Keratinocyte (primary cell): ENCODE results near the gene LSM3. TPM values are rescaled to one million over a fixed set of nuclear protein-coding genes. Genes with fewer than 3 reads are reported as not detected.

Experiments
- DNase-seq: peaks from one replicate; pipeline ENCODE4 v3.0.0-alpha.2; 2011; ENCODE audit warnings: low read depth, missing footprints, low spot score
- FAIRE-seq: peaks from 2 replicates; lab custom pipeline; 2011; peaks lifted over from hg19 to GRCh38; lab: Jason Lieb, UNC
- H2AFZ ChIP-seq: 2 replicates; pipeline ENCODE4 v1.6.0; 2012; ENCODE audit warnings: low read length, control low read depth, inconsistent platforms; ENCODE audit not compliant: control insufficient read depth
- H3K27ac ChIP-seq: 2 replicates; pipeline ENCODE4 v1.5.1; 2011; ENCODE audit warnings: low read length; ENCODE audit not compliant: control insufficient read depth, insufficient read depth
- H3K27me3 ChIP-seq: 3 replicates; pipeline ENCODE4 v1.6.0; 2011; ENCODE audit warnings: low read length; ENCODE audit not compliant: control insufficient read depth, insufficient read depth; ENCODE audit errors: extremely low read depth
- H3K36me3 ChIP-seq, 2 experiments: 2 replicates in 1 of 2; 3 replicates in 1 of 2; pipeline ENCODE4 v1.5.1; 2011; ENCODE audit warnings: low read length in 2 of 2, mild to moderate bottlenecking in 1 of 2; ENCODE audit not compliant: control insufficient read depth in 2 of 2, insufficient read depth in 2 of 2; ENCODE audit errors: extremely low read depth in 1 of 2
- H3K4me1 ChIP-seq: 3 replicates; pipeline ENCODE4 v1.5.1; 2011; ENCODE audit warnings: low read length; ENCODE audit not compliant: control insufficient read depth, insufficient read depth; ENCODE audit errors: extremely low read depth
- H3K4me2 ChIP-seq: 3 replicates; pipeline ENCODE4 v1.6.0; 2011; ENCODE audit warnings: low read depth, low read length; ENCODE audit not compliant: control insufficient read depth, insufficient read depth; ENCODE audit errors: extremely low read depth
- H3K4me3 ChIP-seq, 3 experiments: fragments of 200-600 bp in 1 of 3; sonication (generic) in 1 of 3; 2 replicates in 2 of 3; 3 replicates in 1 of 3; pipeline ENCODE4 v1.5.1; 2011 to 2016; ENCODE audit warnings: low read length in 3 of 3, mild to moderate bottlenecking in 3 of 3, control low read depth in 2 of 3, inconsistent platforms in 1 of 3, low read depth in 1 of 3, mixed read lengths in 1 of 3, mixed run types in 1 of 3, moderate library complexity in 1 of 3; ENCODE audit not compliant: control insufficient read depth in 2 of 3, insufficient read depth in 2 of 3; ENCODE audit errors: extremely low read depth in 1 of 3
- H3K79me2 ChIP-seq: 2 replicates; pipeline ENCODE4 v1.6.0; 2012; ENCODE audit warnings: low read length; ENCODE audit not compliant: control insufficient read depth, insufficient read depth
- H3K9ac ChIP-seq: 3 replicates; pipeline ENCODE4 v1.6.0; 2011; ENCODE audit warnings: low read length; ENCODE audit not compliant: control insufficient read depth, insufficient read depth; ENCODE audit errors: extremely low read depth
- H3K9me1 ChIP-seq: 3 replicates; pipeline ENCODE4 v1.6.0; 2011; ENCODE audit warnings: low read length; ENCODE audit not compliant: control insufficient read depth, insufficient read depth; ENCODE audit errors: extremely low read depth
- H3K9me3 ChIP-seq: 2 replicates; pipeline ENCODE4 v1.5.1; 2012; ENCODE audit warnings: low read depth, low read length; ENCODE audit not compliant: control insufficient read depth
- H4K20me1 ChIP-seq: 3 replicates; pipeline ENCODE4 v1.6.0; 2011; ENCODE audit warnings: low read length; ENCODE audit not compliant: control insufficient read depth, insufficient read depth; ENCODE audit errors: extremely low read depth
- EZH2 ChIP-seq: IDR thresholded peaks from one replicate; pipeline ENCODE4 v1.6.1; 2012; ENCODE audit warnings: inconsistent platforms, mild to moderate bottlenecking, low read length, moderate library complexity
- dilution Hi-C: fragments of 300-500 bp; cut with MboI; formaldehyde crosslinking; loops from one replicate; pipeline ENCODE4 v1.7.0; 2020; ENCODE audit warnings: low sequenced_read_pairs; ENCODE audit not compliant: extremely low pct_ligation_motif_present
- polyA plus RNA-seq, 5 experiments: library from polyadenylated mRNA; depleted of rRNA in 3 of 5; stranded (reverse) in 3 of 5; stranded (forward) in 1 of 5; unstranded in 1 of 5; fragments of >200 nt; gene quantifications; 1 replicate in 1 of 5; 2 replicates in 3 of 5; 3 replicates in 1 of 5; pipeline versions ENCODE4 v1.2.1 to v1.2.3, GENCODE V29; 2011 to 2012; ENCODE audit warnings: missing spikeins in 2 of 5, low read depth in 1 of 5, low replicate concordance in 1 of 5
- TF ChIP-seq, protein P1 (sequence below), 3 experiments: IDR thresholded peaks in 1 of 3; conservative IDR thresholded peaks in 1 of 3; optimal IDR thresholded peaks in 1 of 3; 2 replicates in 2 of 3; 3 replicates in 1 of 3; pipeline versions ENCODE3 to v1.5.1; 2011; ENCODE audit warnings: low read length in 3 of 3, mild to moderate bottlenecking in 3 of 3, moderate library complexity in 2 of 3, control low read depth in 1 of 3, inconsistent platforms in 1 of 3; ENCODE audit not compliant: insufficient read depth in 2 of 3; ENCODE audit errors: extremely low read depth in 1 of 3

Gene LSM3
- polyA plus RNA-seq, 1 donor (not counting 4 experiments of a cell fraction or from before 2014, with no cell fraction given), result 26.1 TPM

DNA sequence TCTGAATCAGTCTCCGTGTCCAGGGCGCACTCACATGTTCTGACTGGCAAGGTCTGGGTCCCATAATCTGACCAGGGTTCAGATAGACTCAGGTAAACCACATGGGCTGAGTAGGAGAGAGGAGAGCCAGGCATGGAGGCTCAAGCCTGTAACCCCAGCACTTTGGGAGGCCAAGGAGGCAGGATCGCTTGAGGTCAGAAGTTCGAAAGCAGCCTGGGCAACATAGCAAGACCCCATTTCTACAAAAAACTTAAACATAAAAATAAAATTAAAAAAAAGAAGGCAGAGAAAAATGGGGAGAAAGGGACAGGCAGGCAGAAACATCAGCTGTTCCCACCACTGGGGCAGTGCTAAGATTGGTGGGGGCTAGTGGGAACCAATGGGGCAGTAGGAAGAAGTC lies 48.4 kb upstream of the LSM3 start:
- dilution Hi-C loops, result no loop called here
- Histone ChIP-seq H3K27ac (no peak overlapping the region), H3K9me3 (no peaks in the 10 kb centered on the region), H3K4me3 (no peak overlapping the region), H3K36me3 (peaks cover 59 to 74% of the 10 kb centered on the region in 2 experiments), H2AFZ (no peak overlapping the region), H3K27me3 (no peaks in the 10 kb centered on the region), H3K4me2 (no peak overlapping the region), H3K9me1 (no peaks in the 10 kb centered on the region), H3K79me2 (peaks cover 47% of the 10 kb centered on the region), H3K4me1 (peaks cover 40% of the 10 kb centered on the region), H4K20me1 (peaks cover 25% of the 10 kb centered on the region), H3K9ac (no peak overlapping the region)
- no peak for TF ChIP-seq EZH2
- TF ChIP-seq, protein P1, sequence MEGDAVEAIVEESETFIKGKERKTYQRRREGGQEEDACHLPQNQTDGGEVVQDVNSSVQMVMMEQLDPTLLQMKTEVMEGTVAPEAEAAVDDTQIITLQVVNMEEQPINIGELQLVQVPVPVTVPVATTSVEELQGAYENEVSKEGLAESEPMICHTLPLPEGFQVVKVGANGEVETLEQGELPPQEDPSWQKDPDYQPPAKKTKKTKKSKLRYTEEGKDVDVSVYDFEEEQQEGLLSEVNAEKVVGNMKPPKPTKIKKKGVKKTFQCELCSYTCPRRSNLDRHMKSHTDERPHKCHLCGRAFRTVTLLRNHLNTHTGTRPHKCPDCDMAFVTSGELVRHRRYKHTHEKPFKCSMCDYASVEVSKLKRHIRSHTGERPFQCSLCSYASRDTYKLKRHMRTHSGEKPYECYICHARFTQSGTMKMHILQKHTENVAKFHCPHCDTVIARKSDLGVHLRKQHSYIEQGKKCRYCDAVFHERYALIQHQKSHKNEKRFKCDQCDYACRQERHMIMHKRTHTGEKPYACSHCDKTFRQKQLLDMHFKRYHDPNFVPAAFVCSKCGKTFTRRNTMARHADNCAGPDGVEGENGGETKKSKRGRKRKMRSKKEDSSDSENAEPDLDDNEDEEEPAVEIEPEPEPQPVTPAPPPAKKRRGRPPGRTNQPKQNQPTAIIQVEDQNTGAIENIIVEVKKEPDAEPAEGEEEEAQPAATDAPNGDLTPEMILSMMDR (optimal IDR thresholded peaks at IDR 0.05 in 1 of 3, IDR thresholded peaks at IDR 0.05 in 1 of 3, conservative IDR thresholded peaks at IDR 0.05 in 1 of 3; ENCODE audit: extremely low read depth in 1 of 3, insufficient read depth in 2 of 3, low read length in 3 of 3), result no peak
- no peak for FAIRE-seq
- no peak for DNase-seq

DNA sequence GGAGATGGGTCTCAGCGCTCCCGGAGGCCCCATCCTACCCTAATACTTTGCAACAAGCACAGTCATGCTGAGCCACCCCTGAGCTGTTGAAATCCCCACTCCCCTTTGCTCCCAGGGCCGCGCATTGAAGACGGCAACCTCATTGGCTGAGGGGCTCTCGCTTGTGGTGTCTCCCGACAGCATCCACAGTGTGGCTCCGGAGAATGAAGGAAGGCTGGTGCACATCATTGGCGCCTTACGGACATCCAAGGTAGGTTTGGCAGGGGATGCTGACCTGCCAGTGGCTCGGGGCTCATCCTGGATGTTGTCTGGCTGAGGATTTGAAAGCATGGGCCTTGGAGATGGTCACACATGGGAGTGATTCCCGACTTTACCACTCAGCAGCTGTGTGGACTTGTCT lies 47.9 kb upstream of the LSM3 start:
- no peak for DNase-seq
- H4K20me1 ChIP-seq, result peaks cover 25% of the 10 kb centered on the region

More for the DNA sequence above, 47.9 kb upstream of the LSM3 start:
- no peak overlapping the region for H3K4me2 ChIP-seq
- no peak overlapping the region for H3K9ac ChIP-seq
- peaks cover 43% of the 10 kb centered on the region for H3K79me2 ChIP-seq
- FAIRE-seq, result no peak
- no peak overlapping the region for H3K27ac ChIP-seq
- no peaks in the 10 kb centered on the region for H3K9me3 ChIP-seq
- no peak overlapping the region for H2AFZ ChIP-seq
- no peak for TF ChIP-seq EZH2
- TF ChIP-seq, protein P1 (optimal IDR thresholded peaks at IDR 0.05 in 1 of 3, IDR thresholded peaks at IDR 0.05 in 1 of 3, conservative IDR thresholded peaks at IDR 0.05 in 1 of 3; ENCODE audit: extremely low read depth in 1 of 3, insufficient read depth in 2 of 3, low read length in 3 of 3), result no peak
- H3K4me1 ChIP-seq, result peaks cover 40% of the 10 kb centered on the region
- no peaks in the 10 kb centered on the region for H3K9me1 ChIP-seq
- dilution Hi-C loops, result no loop called here
- H3K36me3 ChIP-seq, result peaks cover 64 to 78% of the 10 kb centered on the region in 2 experiments
- H3K4me3 ChIP-seq, result no peak overlapping the region
- no peaks in the 10 kb centered on the region for H3K27me3 ChIP-seq
